Uterus (tissue), 4 donors: ENCODE results near the gene DAPK2. TPM values are rescaled to one million over a fixed set of nuclear protein-coding genes. Genes with fewer than 3 reads are reported as not detected.
"Not testable (repeated sequence)": the region's sequence is repeated elsewhere in the genome, so short reads cannot be mapped to it uniquely, and the experiment has no call there.

ENCODE experiments used
- DNase-seq, 2 donors: peaks; one replicate each; pipeline ENCODE4 v3.0.0-alpha.2; 2019 to 2020
- H3K27ac ChIP-seq, 2 donors: fragments of 200-600 bp; sonication (generic); 1 replicate in 1 of 2; 2 replicates in 1 of 2; pipeline ENCODE4 v1.5.1; 2016 to 2018
- H3K27me3 ChIP-seq, 2 donors: fragments of 200-600 bp; sonication (generic); one replicate each; pipeline ENCODE4 v1.5.1; 2018 to 2019; ENCODE audit warnings: control low read depth in 1 of 2
- H3K36me3 ChIP-seq, 2 donors: fragments of 200-600 bp; sonication (generic); one replicate each; pipeline ENCODE4 v1.5.1; 2019; ENCODE audit warnings: control low read depth in 1 of 2
- H3K4me1 ChIP-seq, 2 donors: fragments of 200-600 bp; sonication (generic); one replicate each; pipeline ENCODE4 v1.5.1; 2018 to 2019; ENCODE audit warnings: control low read depth in 1 of 2
- H3K4me3 ChIP-seq, 2 donors: fragments of 200-600 bp; sonication (generic); 1 replicate in 1 of 2; 2 replicates in 1 of 2; pipeline ENCODE4 v1.5.1; 2018 to 2019; ENCODE audit warnings: mild to moderate bottlenecking in 1 of 2
- H3K9me3 ChIP-seq, 2 donors: fragments of 200-600 bp; sonication (generic); one replicate each; pipeline ENCODE4 v1.5.1; 2019; ENCODE audit warnings: control low read depth in 1 of 2
- POLR2A ChIP-seq, 2 donors: fragments of 450-650 bp; IDR thresholded peaks; one replicate each; pipeline ENCODE4 v1.6.1; 2016; ENCODE audit warnings: antibody characterized with exemption in 2 of 2, mild to moderate bottlenecking in 1 of 2, moderate library complexity in 1 of 2
- intact Hi-C: fragments of 100-400 bp; cut with DNase I; formaldehyde crosslinking; loops from one replicate; pipeline ENCODE4 v1.15.1; 2023; ENCODE audit warnings: low total_unique reads
- total RNA-seq, 4 donors: library from RNA; depleted of rRNA in 3 of 4; stranded (reverse); fragments of >200 nt in 3 of 4; gene quantifications; one replicate each; pipeline versions ENCODE4 v1.1.0 to v1.2.4, GENCODE V29; 2014 to 2023
- TF ChIP-seq, protein P1 (sequence below), 4 experiments: fragments of 200-600 bp in 2 of 4; fragments of 450-650 bp in 2 of 4; sonication (generic) in 2 of 4; IDR thresholded peaks; one replicate each; pipeline ENCODE4 v1.5.1; 2016 to 2019; ENCODE audit warnings: antibody characterized with exemption in 4 of 4, mild to moderate bottlenecking in 2 of 4, moderate library complexity in 1 of 4
- donor health status: DM: yes; HTN: yes; CAD: no.

The DAPK2 gene
- total RNA-seq, 4 donors from 2014 or later: 0.88 to 5.3 (median 1.4) TPM

DNA sequence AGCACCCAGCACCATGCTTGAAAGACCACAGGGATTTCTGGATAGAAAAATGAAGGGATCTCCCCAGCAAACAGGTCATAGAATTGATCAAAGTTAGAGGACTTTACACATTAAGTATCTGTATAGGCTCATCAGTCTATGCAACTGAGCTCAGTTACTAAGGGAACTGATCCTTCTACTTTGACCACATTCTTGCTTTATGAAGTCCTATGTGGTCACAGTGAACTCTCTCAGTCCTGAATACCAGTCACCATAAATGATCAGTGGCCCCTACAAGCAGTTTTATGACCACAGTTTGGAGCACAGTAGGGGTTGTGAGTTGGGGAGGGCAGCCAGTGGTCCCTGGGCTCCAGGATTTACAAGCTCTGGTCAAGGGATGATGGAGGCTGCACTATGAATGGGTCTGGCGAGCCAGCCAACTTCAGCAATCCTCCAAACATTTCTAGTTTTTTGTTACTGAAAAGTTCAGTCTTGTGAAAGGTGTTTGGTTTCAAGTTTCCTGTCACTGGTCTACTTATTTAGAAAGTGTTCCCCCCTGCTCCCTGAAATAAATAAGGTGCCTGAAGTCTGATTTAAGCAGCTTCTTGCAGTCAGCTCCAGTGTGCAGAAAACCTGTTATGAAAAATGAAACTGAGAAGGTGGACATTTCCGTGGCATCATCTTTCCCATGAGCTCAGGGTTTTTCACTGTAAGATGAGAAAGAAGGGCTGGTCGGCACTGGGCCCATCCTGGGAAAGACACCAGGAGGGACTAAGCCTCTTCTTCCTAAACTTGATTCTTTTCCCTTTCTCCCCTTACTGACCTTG lies 75.5 kb downstream of the DAPK2 start:
- DNase-seq: no peak
- H3K4me1 ChIP-seq: no peaks in the 10 kb centered on the region
- no peak overlapping the region for H3K4me3 ChIP-seq
- H3K9me3 ChIP-seq: no peaks in the 10 kb centered on the region
- no peaks in the 10 kb centered on the region for H3K36me3 ChIP-seq
- no peak overlapping the region for H3K27ac ChIP-seq
- no peaks in the 10 kb centered on the region for H3K27me3 ChIP-seq
- TF ChIP-seq POLR2A (IDR thresholded peaks at IDR 0.05): no peak
- TF ChIP-seq, protein P1, sequence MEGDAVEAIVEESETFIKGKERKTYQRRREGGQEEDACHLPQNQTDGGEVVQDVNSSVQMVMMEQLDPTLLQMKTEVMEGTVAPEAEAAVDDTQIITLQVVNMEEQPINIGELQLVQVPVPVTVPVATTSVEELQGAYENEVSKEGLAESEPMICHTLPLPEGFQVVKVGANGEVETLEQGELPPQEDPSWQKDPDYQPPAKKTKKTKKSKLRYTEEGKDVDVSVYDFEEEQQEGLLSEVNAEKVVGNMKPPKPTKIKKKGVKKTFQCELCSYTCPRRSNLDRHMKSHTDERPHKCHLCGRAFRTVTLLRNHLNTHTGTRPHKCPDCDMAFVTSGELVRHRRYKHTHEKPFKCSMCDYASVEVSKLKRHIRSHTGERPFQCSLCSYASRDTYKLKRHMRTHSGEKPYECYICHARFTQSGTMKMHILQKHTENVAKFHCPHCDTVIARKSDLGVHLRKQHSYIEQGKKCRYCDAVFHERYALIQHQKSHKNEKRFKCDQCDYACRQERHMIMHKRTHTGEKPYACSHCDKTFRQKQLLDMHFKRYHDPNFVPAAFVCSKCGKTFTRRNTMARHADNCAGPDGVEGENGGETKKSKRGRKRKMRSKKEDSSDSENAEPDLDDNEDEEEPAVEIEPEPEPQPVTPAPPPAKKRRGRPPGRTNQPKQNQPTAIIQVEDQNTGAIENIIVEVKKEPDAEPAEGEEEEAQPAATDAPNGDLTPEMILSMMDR (IDR thresholded peaks at IDR 0.05): no peak
- intact Hi-C loops: no loop called here

DNA sequence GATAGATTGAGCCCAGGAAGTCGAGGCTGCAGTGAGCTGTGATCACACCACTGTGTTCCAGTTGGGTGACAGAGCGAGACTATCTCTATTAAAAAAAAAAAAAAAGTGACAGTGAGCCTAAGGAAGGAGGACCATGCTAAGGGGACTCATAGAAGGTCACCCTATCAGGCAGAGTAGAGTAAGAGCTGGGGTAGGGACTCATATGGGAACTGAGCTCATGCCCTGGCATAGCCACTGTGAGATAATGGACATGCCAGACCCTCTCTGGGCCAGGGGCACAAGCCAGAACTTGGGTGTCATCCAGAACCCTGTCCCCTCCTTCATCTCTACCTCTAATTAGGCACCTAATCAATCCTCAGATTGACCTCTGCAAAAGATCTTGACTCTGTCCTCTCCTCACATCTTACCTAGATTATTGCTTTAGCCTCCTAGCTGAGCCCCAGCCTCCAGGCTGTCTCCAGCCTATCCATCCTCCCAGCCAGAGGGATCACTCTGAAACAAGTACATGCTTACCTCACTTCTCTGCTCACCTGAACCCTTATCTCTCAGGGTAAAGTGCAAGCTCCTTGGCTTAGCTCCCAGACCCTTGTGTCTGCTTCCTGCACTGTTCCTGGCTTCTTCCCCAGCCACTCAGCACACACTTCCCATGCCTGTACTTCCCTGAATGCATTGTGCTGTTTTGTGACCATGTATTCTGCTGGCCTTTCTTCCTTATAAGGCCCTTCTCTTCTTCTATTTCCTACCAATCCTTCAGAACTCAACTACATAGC lies 76.4 kb downstream of the DAPK2 start:
- H3K4me1 ChIP-seq: no peaks in the 10 kb centered on the region
- H3K27ac ChIP-seq: no peak overlapping the region
- TF ChIP-seq, protein P1 (IDR thresholded peaks at IDR 0.05): no peak
- TF ChIP-seq POLR2A (IDR thresholded peaks at IDR 0.05): no peak
- no peak overlapping the region for H3K4me3 ChIP-seq
- intact Hi-C loops: no loop called here
- H3K36me3 ChIP-seq: no peaks in the 10 kb centered on the region
- H3K27me3 ChIP-seq: no peaks in the 10 kb centered on the region
- H3K9me3 ChIP-seq: no peaks in the 10 kb centered on the region
- DNase-seq: no peak

DNA sequence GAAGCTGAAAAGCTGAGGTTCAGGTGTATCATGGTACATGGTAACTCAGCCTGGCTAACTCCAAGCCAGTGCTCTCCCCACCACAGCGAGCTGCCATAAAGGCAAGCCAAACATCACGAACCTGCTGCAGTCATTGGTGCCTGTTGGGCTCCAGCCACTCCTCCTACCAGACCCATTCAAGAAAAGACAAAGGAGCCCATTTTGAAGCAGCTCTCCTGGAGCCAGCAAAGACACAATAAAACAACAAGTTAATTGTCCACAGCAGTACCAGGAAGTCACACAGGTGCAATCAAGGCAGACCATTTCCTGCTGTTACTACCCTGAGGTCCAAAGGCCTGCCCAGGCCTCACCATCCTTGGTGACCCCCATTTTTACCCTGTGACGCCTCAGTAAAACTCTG lies 77.6 kb downstream of the DAPK2 start:
- no peak for TF ChIP-seq POLR2A (IDR thresholded peaks at IDR 0.05)
- TF ChIP-seq, protein P1 (IDR thresholded peaks at IDR 0.05): no peak
- H3K4me3 ChIP-seq: no peak overlapping the region
- H3K27me3 ChIP-seq: no peaks in the 10 kb centered on the region
- no peaks in the 10 kb centered on the region for H3K36me3 ChIP-seq
- no peak for DNase-seq
- H3K4me1 ChIP-seq: no peaks in the 10 kb centered on the region
- intact Hi-C loops: no loop called here
- no peak overlapping the region for H3K27ac ChIP-seq
- no peaks in the 10 kb centered on the region for H3K9me3 ChIP-seq

DNA sequence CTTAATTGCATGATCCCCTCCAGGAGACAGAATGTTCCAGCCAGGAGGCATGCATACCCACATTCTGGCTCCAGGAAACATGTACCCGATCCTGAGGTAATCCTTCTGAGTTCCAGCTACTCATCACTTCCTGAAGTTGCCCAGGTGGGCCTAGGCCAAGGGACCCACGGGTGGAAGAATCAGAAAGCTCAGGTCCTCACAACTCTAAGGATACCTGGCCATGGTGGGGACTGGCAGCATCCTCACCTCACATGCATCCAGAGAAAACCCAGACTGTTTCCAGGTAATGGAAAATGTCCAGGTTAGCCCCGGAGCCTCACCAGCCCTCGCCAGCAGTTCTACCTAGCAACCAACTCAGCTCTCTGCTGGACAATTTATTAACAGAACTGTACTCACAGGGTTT lies 78.2 kb downstream of the DAPK2 start:
- Histone ChIP-seq H3K27me3 (no peaks in the 10 kb centered on the region), H3K4me3 (no peak overlapping the region), H3K9me3 (no peaks in the 10 kb centered on the region), H3K36me3 (no peaks in the 10 kb centered on the region), H3K4me1 (no peaks in the 10 kb centered on the region), H3K27ac (no peak overlapping the region)
- no peak for TF ChIP-seq POLR2A (IDR thresholded peaks at IDR 0.05)
- TF ChIP-seq, protein P1 (IDR thresholded peaks at IDR 0.05): no peak
- no peak for DNase-seq
- intact Hi-C loops: no loop called here

DNA sequence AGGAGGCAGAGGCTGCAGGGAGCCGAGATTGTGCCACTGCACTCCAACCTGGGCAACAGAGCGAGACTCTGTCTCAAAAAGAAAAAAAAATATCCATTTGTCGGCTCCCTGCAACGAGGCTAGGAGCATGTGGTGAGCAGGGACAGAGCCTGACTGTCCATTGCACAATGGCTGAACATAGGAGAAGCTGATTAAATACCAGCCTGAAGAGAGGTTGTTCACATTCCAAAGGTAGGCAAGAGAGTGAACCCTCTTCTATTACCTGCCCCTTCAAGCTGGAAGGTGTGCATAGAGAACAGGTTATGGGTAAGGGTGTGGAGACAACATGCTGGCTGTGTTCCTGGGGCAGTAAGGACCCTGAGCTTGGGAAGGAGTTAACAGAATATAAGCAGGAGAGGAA lies 78.7 kb downstream of the DAPK2 start:
- intact Hi-C loops: no loop called here

DNA sequence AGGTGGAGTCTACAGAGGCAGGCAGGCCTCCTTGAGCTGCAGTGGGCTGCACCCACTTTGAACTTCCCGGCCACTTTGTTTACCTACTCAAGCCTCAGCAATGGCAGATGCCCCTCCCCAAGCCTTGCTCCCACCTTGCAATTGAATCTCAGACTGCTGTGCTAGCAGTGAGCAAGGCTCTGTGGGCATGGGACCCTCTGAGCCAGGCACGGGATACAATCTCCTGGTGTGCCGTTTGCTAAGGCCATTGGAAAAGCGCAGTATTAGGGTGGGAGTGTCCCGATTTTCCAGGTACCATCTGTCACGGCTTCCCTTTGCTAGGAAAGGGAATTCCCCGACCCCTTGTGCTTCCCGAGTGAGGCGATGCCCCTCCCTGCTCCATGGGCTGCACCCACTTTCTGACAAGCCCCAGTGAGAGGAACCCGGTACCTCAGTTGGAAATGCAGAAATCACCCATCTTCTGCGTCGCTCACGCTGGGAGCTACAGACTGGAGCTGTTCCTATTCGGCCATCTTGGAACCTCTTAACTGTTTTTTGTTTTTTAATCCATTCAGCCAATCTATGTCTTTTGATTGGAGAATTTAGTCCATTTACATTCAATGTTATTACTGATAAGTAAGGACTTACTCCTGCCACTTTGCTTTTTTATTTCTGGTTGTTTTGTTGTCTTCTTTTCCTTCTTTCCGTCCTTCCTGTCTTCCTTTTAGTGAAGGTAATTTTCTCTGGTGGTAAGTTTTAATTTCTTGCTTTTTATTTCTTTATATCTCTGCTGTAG lies 83.2 kb downstream of the DAPK2 start:
- H3K4me1 ChIP-seq, DNase-seq, H3K27ac ChIP-seq, H3K9me3 ChIP-seq, intact Hi-C loops, H3K36me3 ChIP-seq, H3K27me3 ChIP-seq, H3K4me3 ChIP-seq: not testable (repeated sequence)

More for the DNA sequence above, 78.7 kb downstream of the DAPK2 start:
- TF ChIP-seq, protein P1 (IDR thresholded peaks at IDR 0.05): no peak
- no peaks in the 10 kb centered on the region for H3K4me1 ChIP-seq
- H3K4me3 ChIP-seq: no peak overlapping the region
- H3K27me3 ChIP-seq: no peaks in the 10 kb centered on the region
- H3K36me3 ChIP-seq: no peaks in the 10 kb centered on the region
- no peak for DNase-seq
- no peaks in the 10 kb centered on the region for H3K9me3 ChIP-seq
- H3K27ac ChIP-seq: no peak overlapping the region
